Central memory CD4-positive, alpha-beta T cell (primary cell): ENCODE measurements around the gene BST1.

Experiments used
- DNase-seq: peaks from one replicate; pipeline ENCODE4 v3.0.0; 2022

The BST1 gene

DNA sequence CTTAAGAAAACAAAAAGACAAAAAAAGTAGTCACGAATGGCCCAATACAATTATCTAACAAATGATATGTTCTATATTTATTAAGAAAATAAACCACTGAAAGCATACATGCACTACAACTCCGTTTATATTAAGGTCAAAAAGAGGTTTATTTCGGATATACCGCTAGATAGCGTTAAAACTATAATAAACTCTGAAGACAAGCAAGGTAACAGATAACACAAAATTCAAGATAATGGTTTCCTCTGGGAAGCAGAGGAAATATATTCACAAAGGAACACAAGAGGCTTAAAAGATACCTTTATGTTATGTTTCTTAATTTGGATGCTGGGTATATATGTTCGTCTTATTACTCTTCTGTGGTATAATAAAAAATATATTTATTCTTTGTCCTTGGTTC lies 26.0 kb upstream of the BST1 start:
- no peak for DNase-seq

DNA sequence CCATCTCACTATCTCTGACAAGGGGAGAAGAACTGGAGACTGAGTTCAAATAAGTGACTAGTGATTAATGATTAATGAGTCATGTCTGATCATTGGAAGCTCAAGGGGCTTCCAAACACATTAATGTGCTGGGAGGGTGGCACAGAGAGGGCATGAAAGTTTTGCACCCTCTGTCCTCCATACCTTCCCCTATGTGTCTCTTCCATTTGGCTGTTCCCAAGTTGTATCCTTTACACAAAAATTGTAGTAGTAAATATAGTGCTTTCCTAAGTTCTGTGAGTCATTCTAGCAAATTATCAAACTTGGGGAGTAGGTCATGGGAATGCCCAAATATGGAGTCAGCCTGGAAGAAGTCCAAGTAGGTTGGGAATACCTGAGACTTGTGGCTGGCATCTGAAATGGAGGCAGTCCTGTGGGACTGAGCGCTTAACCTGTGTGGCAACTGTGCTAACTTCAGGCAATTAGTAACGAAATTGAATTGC lies 25.3 kb upstream of the BST1 start:
- DNase-seq, result no peak

DNA sequence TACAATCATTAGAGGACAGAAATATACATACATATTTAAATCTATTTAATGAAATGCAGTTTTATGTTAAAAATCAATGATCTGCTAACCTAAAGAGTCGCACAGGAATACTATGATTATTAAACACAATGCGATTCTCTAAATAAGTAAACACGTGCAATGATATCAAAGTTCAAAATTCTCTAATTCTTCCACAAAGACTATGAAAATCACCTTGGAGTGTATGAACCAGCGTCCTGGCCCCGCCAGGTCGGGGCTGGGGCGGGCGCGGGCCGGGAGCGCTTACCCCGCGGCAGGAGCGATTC lies 21.8 kb upstream of the BST1 start:
- DNase-seq, result no peak

DNA sequence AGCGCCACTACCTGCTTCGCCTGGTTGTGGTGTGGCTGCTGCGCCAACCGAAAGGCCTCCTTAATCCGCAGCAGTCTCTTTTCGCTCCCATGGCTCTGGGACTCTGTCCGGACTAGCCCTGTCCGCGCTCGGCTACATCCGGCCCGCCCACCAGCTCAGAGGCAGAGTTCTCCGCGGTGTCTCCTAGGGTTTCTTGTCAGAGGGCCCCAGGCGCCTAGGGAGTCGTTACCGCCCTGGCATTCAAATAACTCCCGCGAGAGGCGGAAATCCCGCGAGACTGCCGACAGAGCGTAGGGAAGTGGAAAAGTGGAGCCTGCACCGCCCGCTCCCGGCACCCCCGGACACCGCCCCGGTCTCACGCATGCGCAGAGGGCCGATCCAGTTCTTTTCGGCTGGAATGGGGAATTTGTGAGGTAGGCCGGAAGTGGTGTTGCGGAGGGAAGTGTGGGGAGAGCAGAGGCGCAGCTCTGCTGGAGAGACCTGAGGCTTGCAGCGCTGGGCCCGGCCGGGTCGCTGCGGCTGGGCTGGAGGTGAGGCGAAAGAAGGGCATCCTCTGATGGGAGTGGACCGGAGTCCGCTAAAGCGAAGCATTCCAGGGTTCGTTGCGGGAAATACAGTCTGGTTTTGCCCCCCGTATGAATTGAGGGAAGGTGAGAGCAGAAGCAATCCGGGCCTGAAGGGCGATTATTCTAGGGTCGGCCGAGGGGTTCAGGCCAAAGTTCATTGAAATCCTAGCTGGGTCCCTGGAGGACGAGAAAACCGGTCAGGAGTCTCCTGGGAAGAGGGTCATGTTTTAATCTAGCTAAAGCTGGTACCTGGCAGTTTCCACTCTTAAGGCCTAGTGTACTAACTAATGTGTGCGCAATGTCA lies 21.3 kb upstream of the BST1 start, which contains the start of gene FAM200B:
Gene FAM200B (plus strand): TSS at position 456 of the 870 bp plus-strand sequence. CDS start 5,151 bp downstream, outside the sequence.
- DNase-seq, result peak; percentile 92

DNA sequence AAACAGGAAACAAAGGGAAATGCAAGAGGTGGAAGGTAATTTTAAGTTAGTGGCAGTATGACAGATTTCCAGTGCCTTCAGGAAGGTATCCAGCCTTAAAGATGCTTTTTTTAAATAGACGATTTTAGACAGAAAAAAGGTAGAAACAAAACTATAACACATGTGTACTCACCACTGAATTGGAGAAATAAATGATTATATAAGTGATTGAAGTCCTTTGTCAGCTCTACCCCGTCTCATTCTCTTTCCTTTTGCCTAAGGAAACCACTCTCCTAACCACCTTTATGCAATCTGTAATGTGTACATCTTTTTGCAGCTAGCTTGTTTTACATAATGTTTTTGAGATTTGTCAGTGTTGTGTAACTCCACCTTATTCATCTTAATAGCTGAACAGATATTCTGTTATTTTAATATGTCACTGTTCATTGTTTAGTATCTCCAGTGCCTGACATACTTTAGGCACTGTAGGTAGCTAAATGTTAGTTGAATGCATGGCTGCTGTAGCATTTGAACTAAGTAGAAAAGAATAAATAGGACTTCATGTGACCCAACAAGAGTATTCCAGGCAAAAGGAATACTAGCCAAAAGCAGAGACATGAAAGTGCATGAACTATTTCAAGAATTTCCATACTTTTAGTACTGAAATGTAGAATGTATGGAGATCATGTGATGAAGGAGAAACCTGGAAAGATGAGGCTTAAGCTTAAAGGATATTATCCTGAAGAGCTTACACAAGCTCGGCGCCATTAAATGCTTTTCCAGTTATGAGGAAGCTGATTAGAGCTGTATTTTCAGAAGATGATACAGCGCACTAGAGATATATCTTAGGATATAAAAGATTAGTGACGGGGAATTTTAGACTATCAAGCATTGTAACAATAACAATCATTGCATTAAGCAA lies 20.4 kb upstream of the BST1 start:
- DNase-seq, result peak; percentile 39

DNA sequence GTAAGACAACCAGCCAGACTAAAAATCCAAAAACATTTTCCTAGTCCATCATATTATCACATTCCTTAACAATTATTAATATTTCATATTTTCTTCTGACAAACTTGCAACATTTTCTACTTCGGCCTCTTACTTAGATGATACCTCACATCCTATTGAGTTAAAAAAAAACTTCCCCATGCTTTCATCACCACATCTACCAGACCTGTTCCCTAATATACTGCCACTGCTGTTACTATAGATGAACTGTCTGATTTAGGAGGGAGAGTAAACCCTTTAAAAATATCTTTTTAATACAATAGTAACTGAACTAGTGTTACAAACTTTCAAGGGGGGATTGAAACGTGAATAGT lies 19.7 kb upstream of the BST1 start:
- no peak for DNase-seq

DNA sequence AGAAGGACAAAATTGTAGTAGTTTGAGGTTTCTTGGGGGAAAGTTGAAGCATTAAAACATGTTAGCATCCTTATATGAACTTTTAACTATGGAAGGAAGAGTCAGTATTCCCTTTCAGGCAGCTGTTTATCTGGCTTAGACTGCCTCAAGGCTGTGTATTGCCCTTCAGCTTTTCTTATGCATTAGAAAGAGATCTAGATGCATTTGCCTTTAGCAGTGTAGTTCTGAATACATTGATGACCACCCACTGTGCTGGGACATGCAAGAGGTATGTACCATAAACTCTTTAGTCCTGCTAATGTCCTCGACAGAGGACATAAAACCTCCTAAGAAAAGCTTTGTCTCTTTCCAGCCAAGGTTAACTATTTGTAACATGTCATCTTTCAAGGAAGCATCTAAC lies 18.4 kb upstream of the BST1 start:
- DNase-seq, result no peak

DNA sequence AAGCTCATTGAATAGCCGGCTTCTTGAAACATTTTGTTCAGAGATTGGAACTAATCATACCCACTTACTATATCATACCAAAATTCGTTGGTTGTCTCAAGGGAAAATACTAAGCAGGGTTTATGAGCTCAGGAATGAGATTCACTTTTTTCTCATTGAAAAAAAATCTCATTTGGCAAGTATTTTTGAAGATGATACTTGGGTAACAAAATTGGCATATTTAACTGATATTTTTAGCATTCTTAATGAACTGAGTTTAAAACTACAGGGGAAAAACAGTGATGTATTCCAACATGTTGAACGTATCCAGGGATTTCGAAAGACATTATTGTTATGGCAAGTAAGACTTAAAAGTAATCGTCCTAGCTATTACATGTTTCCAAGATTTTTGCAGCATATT lies 14.8 kb upstream of the BST1 start:
- no peak for DNase-seq

DNA sequence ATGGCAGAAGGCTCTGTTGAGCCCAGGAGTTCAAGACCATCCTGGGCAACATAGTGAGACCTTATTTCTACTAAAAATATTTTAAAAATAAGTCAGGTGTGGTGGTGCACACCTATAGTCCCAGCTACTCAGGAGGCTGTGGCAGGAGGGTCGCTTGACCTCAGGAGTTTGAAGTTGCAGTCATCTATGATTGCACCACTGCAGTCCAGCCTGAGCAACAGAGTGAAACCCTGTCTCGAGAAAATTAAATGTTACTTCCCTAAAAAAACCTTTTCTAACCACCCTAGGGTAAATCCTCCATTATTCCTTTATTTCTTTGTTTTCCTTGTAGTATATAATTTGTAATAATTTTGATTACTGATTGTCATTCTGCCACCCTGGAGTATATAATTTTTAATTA lies 13.3 kb upstream of the BST1 start:
- DNase-seq, result no peak

DNA sequence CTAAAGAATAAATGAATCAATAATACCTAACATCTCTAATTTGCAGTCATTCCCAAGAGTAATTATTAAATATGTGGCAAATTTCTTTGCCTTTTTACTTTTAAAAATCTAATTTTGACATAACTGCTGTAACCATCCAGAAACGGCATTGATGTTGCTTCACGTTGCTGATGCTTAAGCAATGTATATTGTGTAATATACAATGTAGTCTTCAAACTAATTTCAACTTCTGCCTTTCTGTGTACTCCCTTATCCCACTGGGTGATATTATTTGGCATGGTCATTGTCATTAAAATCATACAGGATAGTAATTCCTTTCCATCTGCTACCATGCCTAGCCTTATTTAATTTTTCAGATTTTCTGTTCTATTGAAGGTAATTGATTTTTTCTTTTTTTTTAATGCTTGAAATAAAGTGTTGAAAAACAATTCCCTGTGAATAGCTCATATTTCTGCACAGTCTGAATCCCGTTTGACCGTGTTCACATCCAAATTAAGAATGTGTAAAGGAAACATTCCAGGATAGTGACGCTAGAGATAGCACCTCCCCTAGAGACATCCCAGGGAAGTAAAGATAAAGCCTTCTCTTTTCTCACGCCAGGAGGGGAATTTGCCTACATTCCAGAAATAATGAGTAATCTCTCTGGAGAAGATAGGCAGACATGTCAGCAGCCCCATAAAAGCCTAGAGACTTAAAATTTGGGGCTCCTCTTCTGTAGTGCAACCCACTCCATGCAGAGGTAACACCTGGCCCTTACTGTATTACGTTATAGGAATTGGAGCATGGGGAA lies 12.7 kb upstream of the BST1 start:
- no peak for DNase-seq

DNA sequence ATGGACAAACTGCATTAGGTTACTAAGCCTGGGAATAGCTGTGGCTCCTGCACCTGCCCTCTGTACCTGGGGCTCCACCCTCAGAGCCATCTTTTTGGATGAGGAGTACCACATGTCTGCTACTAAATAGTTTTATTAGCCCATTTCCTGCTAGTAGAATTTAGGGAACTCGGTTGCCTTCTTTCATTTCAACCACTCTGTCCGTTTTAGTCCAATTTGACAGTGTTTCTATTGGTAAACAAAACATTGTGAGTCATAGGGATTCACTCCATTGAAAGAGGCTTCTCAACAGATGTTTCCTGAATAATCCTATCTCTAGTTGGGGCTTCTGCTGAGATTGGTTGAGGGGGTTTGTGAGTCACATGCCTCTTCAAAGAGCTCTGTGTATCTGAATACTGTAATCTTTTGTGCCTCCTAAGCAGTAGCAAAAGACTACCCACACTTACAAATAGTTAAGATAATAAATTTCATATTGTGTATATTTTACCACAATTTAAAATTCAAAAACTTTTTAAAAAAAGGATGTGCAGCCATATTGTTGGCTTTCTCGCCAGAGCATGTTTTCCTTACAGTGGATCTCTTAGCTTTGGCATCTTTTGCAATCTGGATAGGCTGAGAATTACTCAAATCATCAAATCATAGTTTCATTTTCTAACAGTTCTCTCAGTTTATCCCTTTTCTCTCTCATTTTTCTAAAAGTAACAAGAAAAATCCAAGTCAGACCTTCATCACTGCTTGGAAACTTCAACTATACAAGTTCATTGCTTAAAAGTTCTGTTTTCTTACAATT lies 11.3 kb upstream of the BST1 start:
- no peak for DNase-seq

DNA sequence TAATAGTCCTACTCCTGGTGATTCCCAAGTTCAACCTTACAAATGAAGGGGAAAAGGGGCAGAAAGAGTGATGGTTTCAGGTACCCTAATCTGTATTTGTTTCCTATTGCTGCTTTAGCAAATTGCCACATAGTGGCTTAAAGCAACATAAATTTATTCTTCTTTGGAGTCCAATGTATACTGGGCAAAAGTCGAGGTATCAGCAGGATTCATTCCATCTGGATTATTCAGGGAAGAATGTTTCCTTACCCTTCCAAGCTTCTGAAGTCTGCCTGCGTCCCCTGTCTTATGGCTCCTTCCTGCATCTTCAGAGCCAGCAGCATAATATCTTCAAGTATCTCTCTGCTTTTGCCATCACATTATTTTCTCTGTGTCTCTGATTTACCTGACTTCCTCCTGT lies 10.3 kb upstream of the BST1 start:
- DNase-seq, result no peak

DNA sequence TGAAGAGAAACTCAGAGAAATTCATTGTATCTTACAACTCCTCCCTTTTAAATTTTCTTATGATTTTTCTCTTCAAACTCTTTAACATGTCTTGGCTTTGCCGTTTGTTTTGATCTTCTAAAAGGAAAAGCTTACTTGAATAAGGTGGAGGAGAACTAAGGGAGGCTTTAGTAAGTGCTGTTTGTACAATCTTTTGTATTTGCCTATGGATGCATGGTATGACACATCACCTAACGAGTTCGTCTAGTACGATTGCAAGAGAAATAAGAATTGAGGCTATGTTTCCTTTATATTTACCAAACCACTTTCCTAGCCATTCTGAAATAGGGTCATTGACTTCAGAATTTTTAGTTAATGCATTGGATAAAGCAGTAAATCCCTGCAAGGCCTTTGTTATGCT lies 8.4 kb upstream of the BST1 start:
- no peak for DNase-seq

DNA sequence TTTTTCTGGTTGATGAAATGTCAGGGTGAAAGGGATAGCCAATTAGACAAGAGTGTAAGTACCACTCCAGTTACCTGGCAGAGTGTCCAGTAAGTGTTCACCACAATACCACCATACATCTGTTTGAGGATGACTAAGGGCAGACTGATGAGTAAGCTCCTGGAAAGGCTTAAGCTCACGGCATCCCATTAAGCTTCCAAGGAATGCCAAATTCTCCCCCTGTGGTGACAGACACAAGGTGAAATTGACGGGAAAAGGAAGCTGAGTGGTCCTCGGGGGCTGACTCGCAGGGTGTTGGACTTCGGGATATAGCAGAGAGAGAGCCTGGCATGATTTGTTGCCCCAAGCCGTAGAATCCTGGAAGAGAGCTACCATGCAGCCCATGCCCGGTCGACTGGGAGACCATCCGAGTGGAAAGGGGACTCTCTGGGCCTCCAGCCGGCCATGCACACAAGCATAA lies 7.6 kb upstream of the BST1 start:
- no peak for DNase-seq

DNA sequence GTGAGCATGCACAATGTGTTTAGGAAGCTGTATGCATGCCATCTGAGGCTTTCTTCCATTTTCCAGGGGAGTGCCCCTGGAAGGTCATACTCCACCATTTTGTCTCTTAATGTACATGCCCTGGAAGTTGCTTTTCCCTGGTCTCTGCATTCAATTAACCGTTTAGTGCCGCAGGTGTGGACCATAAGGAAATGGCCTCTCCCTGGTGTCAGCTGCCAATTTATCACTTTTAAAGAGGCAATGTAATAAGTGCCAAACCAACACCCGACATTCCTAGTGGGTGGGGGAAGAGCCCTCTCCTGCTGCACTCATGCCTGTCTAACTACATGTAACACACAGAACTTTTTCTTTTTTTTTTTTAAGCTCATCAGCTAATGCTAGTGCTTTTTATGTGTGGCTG lies 7.1 kb upstream of the BST1 start:
- DNase-seq, result no peak

DNA sequence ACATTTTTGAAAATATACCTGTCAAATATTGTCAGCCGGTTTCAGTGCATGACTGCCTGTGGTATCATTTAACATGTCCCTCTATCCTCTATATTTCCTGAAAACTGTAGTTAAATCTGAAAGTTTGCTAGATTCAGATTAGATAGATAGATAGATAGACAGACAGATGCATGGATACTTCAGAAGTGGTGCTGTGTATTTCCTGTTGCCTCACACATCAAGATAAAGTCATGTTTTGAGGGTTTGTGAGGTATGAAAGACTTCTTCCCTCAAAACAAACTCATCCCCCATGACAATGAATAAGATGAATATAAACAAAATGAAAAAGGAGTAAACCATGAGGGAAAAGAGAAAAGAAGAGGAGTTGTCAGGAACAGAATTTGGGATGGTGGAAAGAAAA lies 6.0 kb upstream of the BST1 start:
- no peak for DNase-seq

DNA sequence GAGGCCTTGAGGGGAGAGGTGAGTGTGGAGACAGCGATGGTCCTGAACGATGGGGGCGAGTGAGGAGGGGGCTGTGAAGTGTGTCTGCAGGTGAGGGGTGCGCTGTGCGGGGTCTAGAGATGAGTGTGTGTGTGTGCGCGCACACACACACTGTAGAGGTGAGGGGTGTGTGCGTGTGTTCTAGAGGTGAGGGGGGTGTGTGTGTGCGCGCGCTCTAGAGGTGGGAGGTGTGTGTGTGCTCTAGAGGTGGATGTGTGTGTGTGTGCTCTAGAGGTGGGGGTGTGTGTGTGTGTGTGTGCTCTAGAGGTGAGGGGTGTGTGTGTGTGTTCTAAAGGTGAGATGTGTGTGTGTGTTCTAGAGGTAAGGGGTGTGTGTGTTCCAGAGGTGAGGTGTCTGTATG lies 574 bp downstream of the BST1 start:
- DNase-seq, result no peak

DNA sequence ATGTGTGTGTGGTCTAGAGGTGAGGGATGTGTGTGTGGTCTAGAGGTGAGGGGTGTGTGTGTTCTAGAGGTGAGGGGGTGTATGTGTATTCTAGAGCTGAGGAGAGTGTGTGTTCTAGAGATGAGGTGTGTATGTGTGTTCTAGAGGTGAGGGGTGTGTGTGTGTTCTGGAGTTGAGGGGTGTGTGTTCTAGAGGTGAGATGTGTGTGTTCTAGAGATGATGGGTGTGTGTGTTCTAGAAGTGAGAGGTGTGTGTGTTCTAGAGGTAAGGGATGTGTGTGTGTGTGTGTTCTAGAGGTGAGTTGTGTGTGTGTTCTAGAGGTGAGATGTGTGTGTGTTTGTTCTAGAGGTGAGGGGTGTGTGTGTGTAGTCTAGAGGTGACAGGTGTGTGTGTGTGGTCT lies 1.3 kb downstream of the BST1 start:
- no peak for DNase-seq

DNA sequence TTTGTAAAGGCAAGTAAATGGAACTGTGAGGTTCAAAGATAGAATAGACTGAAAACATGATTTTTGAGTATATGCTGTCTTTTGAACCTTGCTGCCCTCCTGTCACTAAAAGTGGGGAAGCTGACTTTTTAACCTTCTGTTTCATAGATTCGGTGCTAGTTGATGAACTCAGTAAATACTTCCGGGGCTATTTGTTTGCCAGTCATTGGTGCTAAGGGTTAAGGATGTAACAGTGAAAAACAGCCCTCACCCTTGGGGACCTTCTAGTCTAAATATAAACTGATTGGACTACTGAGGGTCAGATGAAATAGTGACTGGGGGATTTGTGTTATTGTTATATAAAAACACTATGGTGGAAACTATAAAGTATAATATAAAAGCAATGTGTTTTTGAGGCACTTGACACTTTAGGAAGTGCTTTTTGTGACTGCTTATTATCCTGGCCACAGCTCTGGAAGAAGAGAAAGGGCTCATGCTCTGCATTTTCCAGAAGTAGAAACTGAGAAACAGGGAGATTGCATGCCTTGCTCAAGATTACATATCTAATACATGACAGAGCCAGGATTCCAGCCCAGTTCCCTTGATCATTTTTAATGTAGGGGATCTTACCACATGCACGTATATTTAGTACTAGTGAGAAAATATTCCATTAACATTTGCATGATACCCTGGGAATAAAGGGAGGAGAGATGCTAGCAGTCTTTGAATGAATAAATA lies 3.9 kb downstream of the BST1 start:
- no peak for DNase-seq

DNA sequence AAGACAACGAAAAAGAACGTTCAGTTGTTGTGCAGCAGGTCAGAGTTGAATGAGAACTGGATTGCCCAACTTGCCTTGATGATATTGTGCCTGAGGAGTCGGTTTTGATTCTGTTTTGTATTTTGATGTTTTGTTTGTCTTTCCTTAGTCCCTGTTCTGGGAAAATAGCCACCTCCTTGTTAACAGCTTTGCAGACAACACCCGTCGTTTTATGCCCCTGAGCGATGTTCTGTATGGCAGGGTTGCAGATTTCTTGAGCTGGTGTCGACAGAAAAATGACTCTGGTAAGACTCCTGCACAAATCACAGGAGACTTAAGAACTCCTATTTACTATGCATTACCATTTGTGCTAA lies 4.5 kb downstream of the BST1 start:
- no peak for DNase-seq

DNA sequence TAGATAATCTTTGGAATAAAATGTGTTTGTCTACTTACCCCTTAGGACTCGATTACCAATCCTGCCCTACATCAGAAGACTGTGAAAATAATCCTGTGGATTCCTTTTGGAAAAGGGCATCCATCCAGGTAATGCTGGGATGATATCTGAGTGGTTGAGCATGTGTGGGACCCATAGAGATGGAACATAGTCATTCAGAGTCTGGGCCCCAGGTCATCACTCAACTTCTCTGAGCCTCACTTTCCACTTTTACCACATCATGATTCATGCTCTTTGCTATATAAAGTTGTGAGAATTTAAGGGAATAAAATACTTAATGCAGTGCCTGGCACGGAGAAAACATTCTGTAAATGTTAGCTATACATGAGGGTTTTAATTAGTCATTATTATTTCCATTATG lies 8.9 kb downstream of the BST1 start:
- no peak for DNase-seq

DNA sequence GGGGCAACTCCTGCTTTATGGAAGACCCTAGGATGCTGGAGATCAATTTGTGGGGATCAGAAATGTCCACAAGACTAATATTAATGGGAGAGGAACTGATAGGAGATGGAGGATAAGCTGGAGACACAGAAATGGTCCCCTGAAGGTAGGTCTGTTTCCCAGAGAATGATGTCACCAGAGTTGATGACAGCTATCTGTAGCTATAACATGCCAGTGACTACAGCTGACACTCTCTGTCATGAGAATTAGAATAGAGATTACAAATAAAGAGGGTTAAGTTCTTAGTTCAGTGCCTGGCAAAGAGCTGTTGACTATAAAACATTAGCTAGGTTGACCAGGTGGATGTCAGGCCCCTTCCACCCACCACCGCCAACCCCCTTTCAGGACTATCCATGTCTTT lies 9.3 kb downstream of the BST1 start:
- no peak for DNase-seq
